Endothelial cell of umbilical vein (primary cell): ENCODE data around the gene PPP2R3B. TPM values are rescaled to one million over a fixed set of nuclear protein-coding genes. Genes with fewer than 3 reads are reported as not detected.

Experiments
- BruUV-seq: library from RNA; stranded (reverse); fragments of 400-500 nt; replicated peaks from 2 replicates; lab custom pipeline; 2021; lab: Mats Ljungman, UMichigan
- CTCF ChIA-PET: fragments of 300-600, 350-600 bp; sonication (Branson Sonifier 250); formaldehyde crosslinking; loops from one replicate; lab custom pipeline; 2021; ENCODE audit warnings: antibody characterized with exemption, inconsistent platforms; lab: Charles Lee
- POLR2A ChIA-PET: fragments of 300-600, 350-600 bp; sonication (Branson Sonifier 250); formaldehyde crosslinking; loops from one replicate; lab custom pipeline; 2021; ENCODE audit warnings: antibody characterized with exemption, inconsistent platforms; lab: Charles Lee
- DNase-seq: peaks from one replicate; pipeline ENCODE4 v3.0.0-alpha.2; 2011; ENCODE audit warnings: low read depth, low spot score
- FAIRE-seq: peaks from 2 replicates; lab custom pipeline; 2011; peaks lifted over from hg19 to GRCh38; lab: Jason Lieb, UNC
- H2AFZ ChIP-seq: 2 replicates; pipeline ENCODE4 v1.6.0; 2012; ENCODE audit warnings: low read depth, low read length, control low read depth, inconsistent platforms
- H3K27ac ChIP-seq: 2 replicates; pipeline ENCODE4 v1.5.1; 2011; ENCODE audit warnings: low read depth, mild to moderate bottlenecking, control low read depth, low read length, moderate library complexity; ENCODE audit not compliant: insufficient read depth
- H3K27me3 ChIP-seq, 2 experiments: 2 replicates each; pipeline versions ENCODE4 v1.6.0 to v1.6.1; 2011; ENCODE audit warnings: low read length in 2 of 2, mixed read lengths in 1 of 2; ENCODE audit not compliant: control insufficient read depth in 2 of 2, insufficient read depth in 2 of 2
- H3K36me3 ChIP-seq, 2 experiments: 2 replicates in 1 of 2; 3 replicates in 1 of 2; pipeline ENCODE4 v1.5.1; 2011; ENCODE audit warnings: low read length in 2 of 2, mild to moderate bottlenecking in 1 of 2, moderate library complexity in 1 of 2; ENCODE audit not compliant: control insufficient read depth in 2 of 2, insufficient read depth in 2 of 2; ENCODE audit errors: extremely low read depth in 1 of 2
- H3K4me1 ChIP-seq: 3 replicates; pipeline ENCODE4 v1.5.1; 2011; ENCODE audit warnings: mild to moderate bottlenecking, low read length; ENCODE audit not compliant: control insufficient read depth, insufficient read depth; ENCODE audit errors: extremely low read depth
- H3K4me2 ChIP-seq: 2 replicates; pipeline ENCODE4 v1.6.1; 2011; ENCODE audit warnings: low read length, control low read depth, mixed read lengths; ENCODE audit not compliant: insufficient read depth
- H3K4me3 ChIP-seq, 3 experiments: fragments of 200-600 bp in 1 of 3; sonication (generic), shearing (Covaris generic) in 1 of 3; replicated peaks in 1 of 3; 2 replicates each; pipeline ENCODE4 v1.5.1; 2011 to 2016; ENCODE audit warnings: control low read depth in 3 of 3, low read length in 3 of 3, mild to moderate bottlenecking in 2 of 3, inconsistent platforms in 1 of 3, low read depth in 1 of 3, moderate library complexity in 1 of 3; ENCODE audit not compliant: insufficient read depth in 1 of 3
- H3K79me2 ChIP-seq: 2 replicates; pipeline ENCODE4 v1.6.0; 2012; ENCODE audit warnings: low read length, inconsistent platforms; ENCODE audit not compliant: control insufficient read depth, insufficient read depth
- H3K9ac ChIP-seq: replicated peaks from 2 replicates; pipeline ENCODE3; 2011; ENCODE audit warnings: low read length, control low read depth; ENCODE audit not compliant: insufficient read depth; ENCODE audit errors: extremely low read depth
- H3K9me1 ChIP-seq: replicated peaks from 3 replicates; pipeline ENCODE4 v1.6.0; 2011; ENCODE audit warnings: mild to moderate bottlenecking, low read length; ENCODE audit not compliant: control insufficient read depth, insufficient read depth; ENCODE audit errors: extremely low read depth
- H3K9me3 ChIP-seq: replicated peaks from 2 replicates; pipeline ENCODE4 v1.5.1; 2012; ENCODE audit warnings: low read length, inconsistent platforms; ENCODE audit not compliant: control insufficient read depth, insufficient read depth
- H4K20me1 ChIP-seq: replicated peaks from 2 replicates; pipeline ENCODE3; 2011; ENCODE audit warnings: mild to moderate bottlenecking, low read length; ENCODE audit not compliant: control insufficient read depth, insufficient read depth; ENCODE audit errors: extremely low read depth
- CTCF ChIP-seq, 2 donors: IDR thresholded peaks; 1 replicate in 1 of 2; 2 replicates in 1 of 2; pipeline ENCODE4 v1.5.1; 2011; ENCODE audit warnings: low read length in 2 of 2, mild to moderate bottlenecking in 2 of 2, moderate library complexity in 2 of 2, control low read depth in 1 of 2, inconsistent platforms in 1 of 2, low read depth in 1 of 2; ENCODE audit not compliant: insufficient read depth in 1 of 2; ENCODE audit errors: extremely low read depth in 1 of 2
- EZH2 ChIP-seq: IDR thresholded peaks from 2 replicates; pipeline ENCODE4 v1.6.1; 2012; ENCODE audit warnings: borderline replicate concordance, low read depth, mild to moderate bottlenecking, moderate library complexity, low read length, inconsistent platforms; ENCODE audit not compliant: severe bottlenecking
- FOS ChIP-seq: IDR thresholded peaks from 2 replicates; pipeline ENCODE4 v1.6.1; 2011; ENCODE audit warnings: mild to moderate bottlenecking, low read length, moderate library complexity, borderline replicate concordance; ENCODE audit not compliant: insufficient read depth
- GATA2 ChIP-seq: IDR thresholded peaks from 2 replicates; pipeline ENCODE4 v1.7.0; 2011; ENCODE audit warnings: low read depth, mild to moderate bottlenecking, moderate library complexity, mixed read lengths, low read length; ENCODE audit not compliant: insufficient read length, insufficient read depth
- JUN ChIP-seq: IDR thresholded peaks from 2 replicates; pipeline ENCODE4 v1.6.1; 2011; ENCODE audit warnings: borderline replicate concordance, low read depth; ENCODE audit not compliant: insufficient read length, insufficient read depth
- MAX ChIP-seq: IDR thresholded peaks from 2 replicates; pipeline ENCODE4 v1.6.1; 2011; ENCODE audit not compliant: insufficient read depth, insufficient read length
- MYC ChIP-seq: IDR thresholded peaks from one replicate; pipeline ENCODE4 v1.6.1; 2011; ENCODE audit warnings: mild to moderate bottlenecking, low read depth, low read length
- POLR2A ChIP-seq: IDR thresholded peaks from 2 replicates; pipeline ENCODE4 v1.6.1; 2012; ENCODE audit warnings: low read depth, mild to moderate bottlenecking, control low read depth, low read length
- POLR2AphosphoS5 ChIP-seq: IDR thresholded peaks from 2 replicates; pipeline ENCODE4 v1.6.1; 2012; ENCODE audit warnings: low read depth, mild to moderate bottlenecking, control low read depth, low read length, moderate library complexity; ENCODE audit not compliant: insufficient read depth
- dilution Hi-C: fragments of 300-500 bp; cut with MboI; formaldehyde crosslinking; loops from one replicate; pipeline ENCODE4 v1.15.0; 2019; ENCODE audit warnings: low sequenced_read_pairs; ENCODE audit not compliant: extremely low pct_ligation_motif_present
- intact Hi-C: fragments of 100-400 bp; cut with micrococcal nuclease; formaldehyde crosslinking; loops from one replicate; pipeline ENCODE4 v1.10.0; 2022
- polyA plus RNA-seq, 4 experiments: library from polyadenylated mRNA; depleted of rRNA in 3 of 4; stranded (reverse) in 3 of 4; unstranded in 1 of 4; fragments of >200 nt; gene quantifications; 2 replicates each; pipeline versions ENCODE4 v1.2.1 to v1.2.3, GENCODE V29; 2011 to 2012; ENCODE audit warnings: missing spikeins in 1 of 4
- total RNA-seq: library from RNA; stranded (reverse); gene quantifications from 2 replicates; pipeline ENCODE4 v1.2.3, GENCODE V29; 2021

Gene PPP2R3B
- total and polyA plus RNA-seq, 2 donors (not counting 3 experiments of a cell fraction or from before 2014, with no cell fraction given), result 19.1 to 33.6 TPM

GRCh38 chrX:357035-357692 is 29.5 kb downstream of the PPP2R3B start:
- H2AFZ ChIP-seq, result no peak overlapping the region
- intact Hi-C loops, result loop anchor here (1.0 to 2.0 kb wide), 3 partner anchors 30 to 74 kb away; partner anchors contain the start of genes GTPBP6 and PPP2R3B
- BruUV-seq, result TSS peak; percentile 90

GRCh38 chrX:356385-357034 is 30.2 kb downstream of the PPP2R3B start:
- Histone ChIP-seq H3K9ac (no peak overlapping the region), H4K20me1 (no peaks in the 10 kb centered on the region), H3K9me3 (no peaks in the 10 kb centered on the region), H3K4me3 (no peak overlapping the region), H3K4me1 (peaks cover 11% of the 10 kb centered on the region), H3K27me3 (no peaks in the 10 kb centered on the region), H2AFZ (no peak overlapping the region), H3K79me2 (no peaks in the 10 kb centered on the region), H3K27ac (no peak overlapping the region), H3K4me2 (no peak overlapping the region), H3K9me1 (no peaks in the 10 kb centered on the region), H3K36me3 (peaks cover 0 to 3% of the 10 kb centered on the region in 2 experiments)
- ChIA-PET CTCF (no interaction called here), POLR2A (no interaction called here)
- no TSS peak for BruUV-seq
- TF ChIP-seq CTCF (IDR thresholded peaks at IDR 0.05; ENCODE audit: extremely low read depth in 1 of 2, insufficient read depth in 1 of 2, low read depth in 1 of 2, low read length in 2 of 2), result no peak
- no peak for TF ChIP-seq POLR2AphosphoS5
- TF ChIP-seq MAX, result no peak
- TF ChIP-seq GATA2, result no peak
- TF ChIP-seq MYC, result no peak
- no peak for TF ChIP-seq POLR2A
- no peak for TF ChIP-seq JUN
- no peak for TF ChIP-seq EZH2
- TF ChIP-seq FOS, result no peak
- FAIRE-seq (no peak), DNase-seq (no peak)
- dilution Hi-C loops, result no loop called here
- intact Hi-C loops, result loop anchor here (1.0 to 2.0 kb wide), 3 partner anchors 30 to 74 kb away; partner anchors contain the start of genes GTPBP6 and PPP2R3B

More at GRCh38 chrX:357035-357692, 29.5 kb downstream of the PPP2R3B start:
- no peak for DNase-seq
- Histone ChIP-seq H3K9me1 (no peaks in the 10 kb centered on the region), H4K20me1 (no peaks in the 10 kb centered on the region), H3K27me3 (no peaks in the 10 kb centered on the region), H3K79me2 (no peaks in the 10 kb centered on the region), H3K36me3 (peaks cover 0 to 3% of the 10 kb centered on the region in 2 experiments), H3K4me2 (peak overlapping the region; percentile 35), H3K27ac (peak overlapping the region; percentile 61), H3K4me3 (no peak overlapping the region), H3K4me1 (peaks cover 11% of the 10 kb centered on the region), H3K9me3 (no peaks in the 10 kb centered on the region), H3K9ac (no peak overlapping the region)
- TF ChIP-seq GATA2 (peak; percentile 10), EZH2 (no peak)
- no peak for FAIRE-seq
- dilution Hi-C loops, result no loop called here
- ChIA-PET CTCF (no interaction called here), POLR2A (no interaction called here)
